Gastroesophageal sphincter (tissue), 4 donors: ENCODE data around the gene ZBTB17. TPM values are rescaled to one million over a fixed set of nuclear protein-coding genes. Genes with fewer than 3 reads are reported as not detected.

Source experiments
- ATAC-seq: fragments of 150-250 bp; one replicate; pipeline ENCODE4 v1.9.1; 2016; ENCODE audit warnings: mild to moderate bottlenecking, moderate library complexity
- H3K27ac ChIP-seq, 4 donors: fragments of 200-600 bp; sonication (generic) in 3 of 4; 1 replicate in 3 of 4; 2 replicates in 1 of 4; pipeline ENCODE4 v1.5.1; 2016 to 2019
- H3K27me3 ChIP-seq: fragments of 200-600 bp; sonication (generic); one replicate; pipeline ENCODE4 v1.5.1; 2019
- H3K36me3 ChIP-seq, 2 donors: fragments of 200-600 bp; sonication (generic); one replicate each; pipeline ENCODE4 v1.5.1; 2019; ENCODE audit warnings: control low read depth in 1 of 2
- H3K4me1 ChIP-seq, 3 donors: fragments of 200-600 bp; sonication (generic); 1 replicate in 2 of 3; 2 replicates in 1 of 3; pipeline ENCODE4 v1.5.1; 2016 to 2019; ENCODE audit warnings: control low read depth in 2 of 3
- H3K4me3 ChIP-seq, 2 donors: fragments of 200-600 bp; sonication (generic); one replicate each; pipeline ENCODE4 v1.5.1; 2019; ENCODE audit warnings: mild to moderate bottlenecking in 1 of 2, moderate library complexity in 1 of 2
- H3K9me3 ChIP-seq, 3 donors: fragments of 200-600 bp; sonication (generic); one replicate each; pipeline ENCODE4 v1.5.1; 2017 to 2019; ENCODE audit warnings: control low read depth in 2 of 3
- CTCF ChIP-seq, 4 experiments: fragments of 200-600 bp in 2 of 4; fragments of 450-650 bp in 2 of 4; sonication (generic) in 1 of 4; IDR thresholded peaks; one replicate each; pipeline ENCODE4 v1.5.1; 2017 to 2019; ENCODE audit warnings: antibody characterized with exemption in 4 of 4, mild to moderate bottlenecking in 2 of 4, moderate library complexity in 2 of 4
- EP300 ChIP-seq: sonication (generic); formaldehyde crosslinking; IDR thresholded peaks from one replicate; pipeline ENCODE4 v1.6.1; 2017; ENCODE audit warnings: antibody characterized with exemption, mild to moderate bottlenecking
- POLR2A ChIP-seq, 2 donors: fragments of 450-650 bp; IDR thresholded peaks; one replicate each; pipeline ENCODE4 v1.6.1; 2017; ENCODE audit warnings: antibody characterized with exemption in 2 of 2, mild to moderate bottlenecking in 2 of 2, moderate library complexity in 1 of 2
- POLR2AphosphoS5 ChIP-seq: sonication (generic); formaldehyde crosslinking; IDR thresholded peaks from one replicate; pipeline ENCODE4 v1.6.1; 2017; ENCODE audit warnings: antibody characterized with exemption
- WGBS, 2 donors: methylation state at CpG; one replicate each; pipeline ENCODE4 v1.1.5; 2018; ENCODE audit warnings: low coverage in 1 of 2; 5-methylcytosine and 5-hydroxymethylcytosine counted together
- total RNA-seq, 4 donors: library from RNA; depleted of rRNA; stranded (reverse); fragments of >200 nt; gene quantifications; one replicate each; pipeline ENCODE4 v1.1.0, GENCODE V29; 2016

The ZBTB17 gene
- total RNA-seq, 4 donors from 2014 or later: 24.0 to 65.7 (median 29.0) TPM

GRCh38 chr1:15947382-15948090 is 28.4 kb downstream of the ZBTB17 start:
- 93 to 100% methylated on average over 4 of the region's 10 CpGs for WGBS, 2 donors
- Histone ChIP-seq H3K4me3 (no peak overlapping the region), H3K27me3 (no peaks in the 10 kb centered on the region), H3K36me3 (peaks cover 0 to 58% of the 10 kb centered on the region in 2 donors), H3K4me1 (peaks cover 13 to 54% (median 33%) of the 10 kb centered on the region in 3 donors), H3K9me3 (no peaks in the 10 kb centered on the region), H3K27ac (peak overlapping the region in 3 of 4 donors; percentile 89 to 99 (median 94))
- no peak for TF ChIP-seq POLR2A (IDR thresholded peaks at IDR 0.05)
- no peak for TF ChIP-seq CTCF (IDR thresholded peaks at IDR 0.05)
- no peak for TF ChIP-seq EP300
- TF ChIP-seq POLR2AphosphoS5: no peak
- ATAC-seq: no peak

GRCh38 chr1:15946571-15947381 is 29.1 kb downstream of the ZBTB17 start:
- TF ChIP-seq POLR2AphosphoS5: no peak
- TF ChIP-seq EP300: no peak
- TF ChIP-seq POLR2A (IDR thresholded peaks at IDR 0.05): no peak
- TF ChIP-seq CTCF (IDR thresholded peaks at IDR 0.05): no peak
- no peak for ATAC-seq
- WGBS, 2 donors: 67 to 90% methylated on average over 1 to 5 of the region's 18 CpGs
- Histone ChIP-seq H3K27me3 (no peaks in the 10 kb centered on the region), H3K36me3 (peaks cover 0 to 65% of the 10 kb centered on the region in 2 donors), H3K4me1 (peaks cover 13 to 46% (median 33%) of the 10 kb centered on the region in 3 donors), H3K27ac (peak overlapping the region in 1 of 4 donors; percentile 94), H3K9me3 (no peaks in the 10 kb centered on the region), H3K4me3 (no peak overlapping the region)

GRCh38 chr1:15945832-15946448 is 30.0 kb downstream of the ZBTB17 start:
- Histone ChIP-seq H3K36me3 (peaks cover 0 to 74% of the 10 kb centered on the region in 2 donors), H3K27ac (peak overlapping the region in 1 of 4 donors; percentile 94), H3K27me3 (no peaks in the 10 kb centered on the region), H3K9me3 (no peaks in the 10 kb centered on the region), H3K4me1 (peaks cover 10 to 38% (median 25%) of the 10 kb centered on the region in 3 donors), H3K4me3 (no peak overlapping the region)
- no peak for ATAC-seq
- TF ChIP-seq CTCF (IDR thresholded peaks at IDR 0.05): no peak
- no peak for TF ChIP-seq POLR2AphosphoS5
- WGBS, 2 donors: 76 to 100% methylated on average over 1 to 5 of the region's 17 CpGs

- Histone ChIP-seq H3K9me3 (no peaks in the 10 kb centered on the region), H3K36me3 (peaks cover 0 to 81% of the 10 kb centered on the region in 2 donors), H3K27ac (no peak overlapping the region), H3K27me3 (no peaks in the 10 kb centered on the region), H3K4me3 (no peak overlapping the region), H3K4me1 (peaks cover 3 to 30% (median 18%) of the 10 kb centered on the region in 3 donors)
- TF ChIP-seq POLR2A (IDR thresholded peaks at IDR 0.05) (no peak), CTCF (IDR thresholded peaks at IDR 0.05) (no peak), POLR2AphosphoS5 (no peak), EP300 (no peak)
- no peak for ATAC-seq
- whole genome bisulfite sequencing, 2 donors: 75 to 83% methylated on average over 4 to 9 of the region's 39 CpGs
These were observed 30.7 kb downstream of the ZBTB17 start for GRCh38 chr1:15945011-15945831.
